PC-9 (cell line): Measurements from ENCODE around the gene SLC9A9. TPM values are rescaled to one million over a fixed set of nuclear protein-coding genes. Genes with fewer than 3 reads are reported as not detected.

Experiments used
- BruUV-seq: library from RNA; stranded (reverse); fragments of 400-500 nt; replicated peaks from 2 replicates; lab custom pipeline; 2021; lab: Mats Ljungman, UMichigan
- CTCF ChIA-PET: fragments of 300-600 bp; sonication (Branson Sonifier 250); formaldehyde crosslinking; loops from one replicate; lab custom pipeline; 2022; ENCODE audit warnings: antibody characterized with exemption; lab: Charles Lee
- POLR2A ChIA-PET: fragments of 300-600 bp; sonication (Branson Sonifier 250); formaldehyde crosslinking; loops from one replicate; lab custom pipeline; 2022; ENCODE audit warnings: antibody characterized with exemption; ENCODE audit not compliant: unreplicated experiment; lab: Charles Lee
- DNase-seq, 2 experiments: peaks; one replicate each; pipeline versions ENCODE4 v3.0.0 to v3.0.0-alpha.2; 2015 to 2022; ENCODE audit warnings: mixed read lengths in 1 of 2
- H2AFZ ChIP-seq: fragments of 200-600 bp; sonication (generic); 2 replicates; pipeline ENCODE4 v1.8.1; 2017; ENCODE audit warnings: antibody characterized with exemption
- H3F3A ChIP-seq: fragments of 200-600 bp; sonication (generic); 2 replicates; pipeline ENCODE4 v1.8.1; 2017; ENCODE audit warnings: antibody characterized with exemption, mild to moderate bottlenecking, low read depth; ENCODE audit not compliant: insufficient read depth
- H3K27ac ChIP-seq: fragments of 200-600 bp; sonication (generic); 2 replicates; pipeline ENCODE4 v1.6.1; 2016; ENCODE audit warnings: mixed run types
- H3K27me3 ChIP-seq: fragments of 200-600 bp; sonication (generic); 2 replicates; pipeline ENCODE4 v1.6.1; 2016; ENCODE audit warnings: low read depth, mixed run types; ENCODE audit not compliant: insufficient read depth
- H3K36me3 ChIP-seq: fragments of 200-600 bp; sonication (generic); 2 replicates; pipeline ENCODE4 v1.6.1; 2016; ENCODE audit warnings: low read depth, mixed run types
- H3K4me1 ChIP-seq: fragments of 200-600 bp; sonication (generic); replicated peaks from 2 replicates; pipeline ENCODE4 v1.6.1; 2016; ENCODE audit warnings: mixed run types; ENCODE audit not compliant: insufficient read depth
- H3K4me2 ChIP-seq: fragments of 200-600 bp; sonication (generic); 2 replicates; pipeline ENCODE4 v1.6.1; 2017; ENCODE audit warnings: mixed run types
- H3K4me3 ChIP-seq: fragments of 200-600 bp; sonication (generic); 2 replicates; pipeline ENCODE4 v1.6.1; 2016; ENCODE audit warnings: mixed run types
- H3K79me2 ChIP-seq: fragments of 200-600 bp; sonication (generic); 2 replicates; pipeline ENCODE4 v1.6.1; 2017; ENCODE audit warnings: low read depth, mixed run types
- H3K9me2 ChIP-seq: fragments of 200-600 bp; sonication (generic); 2 replicates; pipeline ENCODE4 v1.8.1; 2017; ENCODE audit warnings: mild to moderate bottlenecking; ENCODE audit not compliant: insufficient read depth
- H3K9me3 ChIP-seq: fragments of 200-600 bp; sonication (generic); 2 replicates; pipeline ENCODE4 v1.8.1; 2016; ENCODE audit warnings: low read depth; ENCODE audit not compliant: insufficient read depth
- H4K20me1 ChIP-seq: fragments of 200-600 bp; sonication (generic); 2 replicates; pipeline ENCODE4 v1.8.1; 2017; ENCODE audit not compliant: insufficient read depth
- EZH2 ChIP-seq: fragments of 200-600 bp; sonication (generic); IDR thresholded peaks from 2 replicates; pipeline ENCODE4 v1.8.0; 2017; ENCODE audit warnings: antibody characterized with exemption, low read depth
- intact Hi-C: fragments of 100-400 bp; cut with micrococcal nuclease; formaldehyde crosslinking; loops from one replicate; pipeline ENCODE4 v1.10.0; 2022; ENCODE audit not compliant: unreplicated experiment
- total RNA-seq: library from RNA; stranded (reverse); gene quantifications from 2 replicates; pipeline ENCODE4 v1.2.3, GENCODE V29; 2021
- TF ChIP-seq, protein P1 (sequence below): fragments of 200-600 bp; sonication (generic); conservative IDR thresholded peaks from 2 replicates; pipeline ENCODE4 v1.6.1; 2017; ENCODE audit warnings: mixed run types, antibody characterized with exemption, mild to moderate bottlenecking, moderate library complexity

Gene SLC9A9
- total RNA-seq, 1 experiment from 2014 or later, result 1.7 TPM

DNA sequence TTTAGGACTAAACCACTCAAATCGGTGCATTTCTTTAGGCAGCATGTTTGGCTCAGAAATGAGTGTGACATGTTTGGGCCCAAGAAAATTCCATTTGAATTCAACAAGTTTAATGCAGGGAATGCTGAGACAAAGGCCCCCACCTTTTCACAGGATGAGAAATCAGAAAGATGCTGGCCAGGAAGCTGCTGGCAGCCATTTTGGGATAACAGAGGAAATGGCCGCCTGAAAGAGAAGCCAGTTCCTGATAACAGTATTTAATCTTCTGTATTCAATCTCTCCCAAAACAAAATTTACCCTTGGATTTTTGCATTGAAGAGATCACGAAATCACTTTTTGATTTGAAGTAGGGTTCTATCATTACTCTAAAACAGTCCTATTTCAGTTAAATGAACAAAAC lies 350.9 kb downstream of the SLC9A9 start:
- CTCF ChIA-PET, result no interaction called here
- H3K36me3 ChIP-seq, result no peaks in the 10 kb centered on the region

DNA sequence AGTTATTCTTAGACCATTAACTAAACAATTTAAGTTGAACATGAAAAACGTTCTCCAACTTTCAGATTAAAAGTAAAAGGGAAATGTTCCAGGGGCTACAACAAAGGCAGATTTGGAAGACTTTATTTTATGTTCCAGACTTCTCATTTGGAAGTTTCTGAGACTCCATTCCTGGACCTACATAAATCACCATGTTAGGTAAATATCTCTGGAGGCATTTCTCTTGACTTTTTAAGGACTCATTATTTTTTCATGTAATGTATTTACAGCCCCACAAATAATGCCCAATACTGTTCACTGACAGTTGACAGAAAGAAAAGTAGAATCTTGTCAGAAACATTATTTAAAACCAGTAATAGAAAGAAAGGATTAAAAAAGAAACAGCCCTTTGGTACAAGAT lies 352.1 kb downstream of the SLC9A9 start:
- Histone ChIP-seq H3K79me2 (no peaks in the 10 kb centered on the region), H3K4me1 (no peaks in the 10 kb centered on the region), H3K27me3 (no peaks in the 10 kb centered on the region), H3K9me3 (no peaks in the 10 kb centered on the region; the same call in 1 of the 2 replicates), H3K9me2 (no peaks in the 10 kb centered on the region; the same call in 1 of the 2 replicates), H2AFZ (no peak overlapping the region), H3F3A (no peaks in the 10 kb centered on the region), H3K4me2 (no peak overlapping the region), H3K27ac (no peak overlapping the region), H4K20me1 (no peaks in the 10 kb centered on the region), H3K36me3 (no peaks in the 10 kb centered on the region), H3K4me3 (no peak overlapping the region)
- CTCF ChIA-PET, result no interaction called here
- no peak for DNase-seq
- intact Hi-C loops, result no loop called here
- TF ChIP-seq EZH2, result no peak
- TF ChIP-seq, protein P1, sequence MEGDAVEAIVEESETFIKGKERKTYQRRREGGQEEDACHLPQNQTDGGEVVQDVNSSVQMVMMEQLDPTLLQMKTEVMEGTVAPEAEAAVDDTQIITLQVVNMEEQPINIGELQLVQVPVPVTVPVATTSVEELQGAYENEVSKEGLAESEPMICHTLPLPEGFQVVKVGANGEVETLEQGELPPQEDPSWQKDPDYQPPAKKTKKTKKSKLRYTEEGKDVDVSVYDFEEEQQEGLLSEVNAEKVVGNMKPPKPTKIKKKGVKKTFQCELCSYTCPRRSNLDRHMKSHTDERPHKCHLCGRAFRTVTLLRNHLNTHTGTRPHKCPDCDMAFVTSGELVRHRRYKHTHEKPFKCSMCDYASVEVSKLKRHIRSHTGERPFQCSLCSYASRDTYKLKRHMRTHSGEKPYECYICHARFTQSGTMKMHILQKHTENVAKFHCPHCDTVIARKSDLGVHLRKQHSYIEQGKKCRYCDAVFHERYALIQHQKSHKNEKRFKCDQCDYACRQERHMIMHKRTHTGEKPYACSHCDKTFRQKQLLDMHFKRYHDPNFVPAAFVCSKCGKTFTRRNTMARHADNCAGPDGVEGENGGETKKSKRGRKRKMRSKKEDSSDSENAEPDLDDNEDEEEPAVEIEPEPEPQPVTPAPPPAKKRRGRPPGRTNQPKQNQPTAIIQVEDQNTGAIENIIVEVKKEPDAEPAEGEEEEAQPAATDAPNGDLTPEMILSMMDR, result no peak
- BruUV-seq, result no TSS peak
- POLR2A ChIA-PET, result no interaction called here

More for the DNA sequence above, 350.9 kb downstream of the SLC9A9 start:
- no peaks in the 10 kb centered on the region; the same call in 1 of the 2 replicates for H3K9me2 ChIP-seq
- no peaks in the 10 kb centered on the region for H3K27me3 ChIP-seq
- H3K4me1 ChIP-seq, result no peaks in the 10 kb centered on the region
- no peak overlapping the region for H3K27ac ChIP-seq
- no peak overlapping the region; the same call in 1 of the 2 replicates for H2AFZ ChIP-seq
- no peaks in the 10 kb centered on the region for H4K20me1 ChIP-seq
- POLR2A ChIA-PET, result no interaction called here
- BruUV-seq, result no TSS peak
- no peak overlapping the region for H3K4me3 ChIP-seq
- H3K79me2 ChIP-seq, result no peaks in the 10 kb centered on the region
- H3F3A ChIP-seq, result no peaks in the 10 kb centered on the region
- intact Hi-C loops, result no loop called here
- H3K4me2 ChIP-seq, result no peak overlapping the region
- no peak for DNase-seq
- TF ChIP-seq EZH2, result no peak
- TF ChIP-seq, protein P1, result no peak
- H3K9me3 ChIP-seq, result no peaks in the 10 kb centered on the region; the same call in 1 of the 2 replicates

DNA sequence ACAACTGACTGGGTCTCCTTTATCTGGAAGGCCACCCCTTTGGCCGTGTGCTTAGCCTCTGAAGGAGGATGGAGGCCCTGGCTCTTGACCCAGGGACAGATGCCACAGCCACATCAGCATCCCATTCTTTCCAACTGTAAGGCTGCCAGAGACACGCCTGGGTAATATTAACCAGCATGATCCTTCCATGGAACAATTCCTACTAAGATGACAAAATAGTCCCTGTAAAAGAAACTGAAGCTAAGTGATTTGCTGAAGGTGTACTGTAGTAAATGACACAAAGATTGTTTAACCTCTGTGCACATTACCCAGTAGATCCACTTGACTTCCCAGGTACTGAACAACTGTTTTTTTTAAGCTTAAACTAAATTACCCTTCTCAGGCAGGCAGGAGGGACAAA lies 352.7 kb downstream of the SLC9A9 start:
- H3K4me3 ChIP-seq, result no peak overlapping the region
- TF ChIP-seq, protein P1, result no peak
- TF ChIP-seq EZH2, result no peak
- no peaks in the 10 kb centered on the region for H3K36me3 ChIP-seq
- no peak overlapping the region for H3K27ac ChIP-seq
- no TSS peak for BruUV-seq
- H3F3A ChIP-seq, result no peaks in the 10 kb centered on the region
- H3K4me1 ChIP-seq, result no peaks in the 10 kb centered on the region
- intact Hi-C loops, result no loop called here
- no peaks in the 10 kb centered on the region for H3K79me2 ChIP-seq
- ChIA-PET CTCF (no interaction called here), POLR2A (no interaction called here)
- DNase-seq, result no peak
- H3K9me3 ChIP-seq, result no peaks in the 10 kb centered on the region; the same call in 1 of the 2 replicates
- H3K4me2 ChIP-seq, result no peak overlapping the region
- no peaks in the 10 kb centered on the region for H4K20me1 ChIP-seq
- no peaks in the 10 kb centered on the region for H3K9me2 ChIP-seq
- H3K27me3 ChIP-seq, result no peaks in the 10 kb centered on the region
- no peak overlapping the region for H2AFZ ChIP-seq
